HG02840 (cell line): ENCODE results near the gene BMAL1.

Experiments used
- ATAC-seq: cut with Tn5 transposase; IDR thresholded peaks from one replicate; pipeline ENCODE4 v1.9.1; 2021; ENCODE audit warnings: mild to moderate bottlenecking, moderate library complexity, moderate number of reproducible peaks; ENCODE audit not compliant: unreplicated experiment, low FRiP score

BMAL1 gene

GRCh38 chr11:13289081-13289480 lies 11.5 kb downstream of the BMAL1 start:
- no peak for ATAC-seq

- no peak for ATAC-seq
These were observed 12.8 kb downstream of the BMAL1 start for GRCh38 chr11:13290221-13290980.

- no peak for ATAC-seq
These were observed 13.8 kb downstream of the BMAL1 start for GRCh38 chr11:13291361-13291760.

GRCh38 chr11:13291800-13292199 lies 14.2 kb downstream of the BMAL1 start:
- ATAC-seq = no peak

- ATAC-seq = no peak
These were observed 15.4 kb downstream of the BMAL1 start for GRCh38 chr11:13292970-13293369.

- no peak for ATAC-seq
These were observed 16.6 kb downstream of the BMAL1 start for GRCh38 chr11:13294178-13294577.

GRCh38 chr11:13294771-13295579 lies 17.4 kb downstream of the BMAL1 start:
- no peak for ATAC-seq

GRCh38 chr11:13297308-13297916 lies 19.8 kb downstream of the BMAL1 start:
- ATAC-seq = no peak

GRCh38 chr11:13297917-13298356 lies 20.3 kb downstream of the BMAL1 start:
- ATAC-seq = no peak

- ATAC-seq = no peak
These were observed 21.2 kb downstream of the BMAL1 start for GRCh38 chr11:13298765-13299164.

- ATAC-seq = no peak
These were observed 23.9 kb downstream of the BMAL1 start for GRCh38 chr11:13301522-13301921.

- no peak for ATAC-seq
These were observed 24.9 kb downstream of the BMAL1 start for GRCh38 chr11:13302420-13302958.

- no peak for ATAC-seq
These were observed 26.4 kb downstream of the BMAL1 start for GRCh38 chr11:13303668-13304649.

- ATAC-seq = no peak
These were observed 27.2 kb downstream of the BMAL1 start for GRCh38 chr11:13304655-13305335.

GRCh38 chr11:13308704-13309103 lies 31.1 kb downstream of the BMAL1 start:
- no peak for ATAC-seq

GRCh38 chr11:13309156-13309555 lies 31.6 kb downstream of the BMAL1 start:
- ATAC-seq = no peak

- ATAC-seq = no peak
These were observed 32.9 kb downstream of the BMAL1 start for GRCh38 chr11:13310443-13310842.

GRCh38 chr11:13311570-13311969 lies 34.0 kb downstream of the BMAL1 start:
- ATAC-seq = no peak
